Heart right ventricle (tissue), 16 donors: ENCODE results near the gene AMOT. TPM values are rescaled to one million over a fixed set of nuclear protein-coding genes. Genes with fewer than 3 reads are reported as not detected.

Experiments used
- ATAC-seq, 8 donors: fragments of 200-7000 bp; cut with Tn5 transposase; one replicate each; pipeline ENCODE4 v1.9.1; 2020; ENCODE audit warnings: mild to moderate bottlenecking in 8 of 8, moderate library complexity in 8 of 8, moderate number of reproducible peaks in 1 of 8
- DNase-seq, 2 donors: peaks; one replicate each; pipeline ENCODE4 v3.0.0-alpha.2; 2020
- H3K27ac ChIP-seq, 10 donors: fragments of 200-600 bp; sonication (generic) in 2 of 10; one replicate each; pipeline versions ENCODE4 v1.5.0 to v1.8.0; 2020 to 2022; ENCODE audit warnings: mild to moderate bottlenecking in 3 of 10
- H3K27me3 ChIP-seq, 7 donors: fragments of 200-600 bp; one replicate each; pipeline ENCODE4 v1.8.0; 2021 to 2022; ENCODE audit warnings: mild to moderate bottlenecking in 2 of 7
- H3K36me3 ChIP-seq, 9 donors: fragments of 200-600 bp; sonication (generic) in 1 of 9; one replicate each; pipeline versions ENCODE4 v1.5.0 to v1.8.0; 2020 to 2022; ENCODE audit warnings: mild to moderate bottlenecking in 2 of 9
- H3K4me1 ChIP-seq, 9 donors: fragments of 200-600 bp; sonication (generic) in 1 of 9; one replicate each; pipeline versions ENCODE4 v1.5.0 to v1.8.0; 2020 to 2022; ENCODE audit warnings: mild to moderate bottlenecking in 4 of 9
- H3K4me3 ChIP-seq, 10 donors: fragments of 200-600 bp; sonication (generic) in 2 of 10; one replicate each; pipeline versions ENCODE4 v1.5.0 to v1.8.0; 2020 to 2022; ENCODE audit warnings: mild to moderate bottlenecking in 7 of 10, moderate library complexity in 2 of 10
- H3K9me3 ChIP-seq, 11 donors: fragments of 200-600 bp in 10 of 11; sonication (generic) in 2 of 11; one replicate each; pipeline versions ENCODE4 v1.5.0 to v1.8.0; 2013 to 2022; ENCODE audit warnings: mild to moderate bottlenecking in 2 of 11, control low read depth in 1 of 11, moderate library complexity in 1 of 11
- WGBS, 2 donors: extraction: QIAGEN DNeasy Blood & Tissue Kit; methylation state at CpG; one replicate each; pipeline ENCODE4 v1.1.7; 2013; ENCODE audit warnings: inconsistent platforms in 1 of 2; 5-methylcytosine and 5-hydroxymethylcytosine counted together
- intact Hi-C, 10 donors: fragments of 100-400 bp; cut with DNase I; formaldehyde crosslinking; loops; one replicate each; pipeline versions ENCODE4 v1.11.1 to v1.14.2; 2022
- polyA plus RNA-seq, 2 donors: library from polyadenylated mRNA; stranded (reverse); fragments of 200-250 nt; gene quantifications; one replicate each; pipeline ENCODE4 v1.2.3, GENCODE V29; 2013
- total RNA-seq, 10 donors: library from RNA; stranded (reverse); fragmentation: NEBNext Ultra II Directional in 3 of 10; extraction: Animal tissue kit (Norgen Biotek cat#: 25700) in 3 of 10; gene quantifications; one replicate each; pipeline versions ENCODE4 v1.2.1 to v1.2.4, GENCODE V29; 2021 to 2023
- TF ChIP-seq, protein P1 (sequence below), 9 donors: fragments of 200-600 bp; sonication (generic) in 2 of 9; IDR thresholded peaks; one replicate each; pipeline versions ENCODE4 v1.5.0 to v1.8.0; 2021 to 2022; ENCODE audit warnings: antibody characterized with exemption in 9 of 9, mild to moderate bottlenecking in 5 of 9, moderate library complexity in 1 of 9
- donor health status: Arrhythmogenic right ventricular cardiomyopathy.
- donor health status: ischemic (EF 13 %, LVEDD 7.1; RV severe dilation, severe dysfunction).
- donor health status: healthy with polysubstance abuse.
- donor health status: DM: no; HTN: yes; CAD: no.
- donor health status: DM: no; HTN: no; CAD: no.
- donor health status: ischemic (EF 25% LVEDD 6.9; RV normal size, moderate dysfunction).
- donor health status: ischemic (EF 25% LVEDD 5.7; RV mildly dilated, moderate dysfunction).
- donor health status: healthy.
- donor health status: DM: yes; HTN: yes; CAD: no.
- donor health status: Ischemic cardiomyopathy.
- donor health status: ischemic (EF 35%, LVEDD 5.7; RV mildly dilated, moderate dysfunction).
- donor health status: nonischemic (EF 11% LVEDD 7.7; RV severe dilation, severe dysfunction).
- donor health status: DM: yes; HTN: yes; CAD: no.
- donor health status: PGD.
- donor health status: ischemic (EF 29% LVEDD 5.4; RV normal size, mild dysfunction).
- donor health status: nonischemic (EF 23%, LVEDD 6.1; RV moderate dilation, normal function).

The AMOT gene
- total and polyA plus RNA-seq, 12 donors = 0.62 to 10.8 (median 6.1) TPM

DNA sequence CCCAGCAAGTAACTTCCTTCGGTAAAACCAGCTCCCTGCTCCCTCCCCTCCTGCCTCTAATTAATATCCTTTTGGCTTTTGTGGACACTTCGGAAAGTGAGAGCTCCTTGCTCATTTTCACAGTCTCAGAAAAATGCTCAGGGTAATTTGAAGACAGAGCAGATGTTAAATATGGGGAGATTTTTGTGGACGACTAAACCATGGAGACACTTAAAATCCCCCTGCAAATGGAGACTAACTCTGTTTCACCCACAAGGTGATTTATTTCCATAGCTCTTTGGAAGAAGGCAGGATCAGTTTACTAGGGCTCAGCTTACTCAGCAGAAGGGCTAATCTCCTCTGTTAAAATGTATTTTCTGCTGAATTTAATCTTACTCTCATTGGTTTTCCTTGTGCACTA is 12.2 kb upstream of the AMOT start:
- 68 to 69% methylated on average over 3 of the region's 3 CpGs for WGBS, 2 donors
- no peak for DNase-seq
- Histone ChIP-seq H3K27ac (no peak overlapping the region), H3K4me3 (no peak overlapping the region), H3K9me3 (no peaks in the 10 kb centered on the region), H3K27me3 (peaks cover 0 to 66% (median 0%) of the 10 kb centered on the region in 7 donors), H3K36me3 (no peaks in the 10 kb centered on the region), H3K4me1 (peaks cover 0 to 6% (median 0%) of the 10 kb centered on the region in 9 donors)
- ATAC-seq = no peak
- intact Hi-C loops = no loop called here
- TF ChIP-seq, protein P1, sequence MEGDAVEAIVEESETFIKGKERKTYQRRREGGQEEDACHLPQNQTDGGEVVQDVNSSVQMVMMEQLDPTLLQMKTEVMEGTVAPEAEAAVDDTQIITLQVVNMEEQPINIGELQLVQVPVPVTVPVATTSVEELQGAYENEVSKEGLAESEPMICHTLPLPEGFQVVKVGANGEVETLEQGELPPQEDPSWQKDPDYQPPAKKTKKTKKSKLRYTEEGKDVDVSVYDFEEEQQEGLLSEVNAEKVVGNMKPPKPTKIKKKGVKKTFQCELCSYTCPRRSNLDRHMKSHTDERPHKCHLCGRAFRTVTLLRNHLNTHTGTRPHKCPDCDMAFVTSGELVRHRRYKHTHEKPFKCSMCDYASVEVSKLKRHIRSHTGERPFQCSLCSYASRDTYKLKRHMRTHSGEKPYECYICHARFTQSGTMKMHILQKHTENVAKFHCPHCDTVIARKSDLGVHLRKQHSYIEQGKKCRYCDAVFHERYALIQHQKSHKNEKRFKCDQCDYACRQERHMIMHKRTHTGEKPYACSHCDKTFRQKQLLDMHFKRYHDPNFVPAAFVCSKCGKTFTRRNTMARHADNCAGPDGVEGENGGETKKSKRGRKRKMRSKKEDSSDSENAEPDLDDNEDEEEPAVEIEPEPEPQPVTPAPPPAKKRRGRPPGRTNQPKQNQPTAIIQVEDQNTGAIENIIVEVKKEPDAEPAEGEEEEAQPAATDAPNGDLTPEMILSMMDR (IDR thresholded peaks at IDR 0.05) = no peak

DNA sequence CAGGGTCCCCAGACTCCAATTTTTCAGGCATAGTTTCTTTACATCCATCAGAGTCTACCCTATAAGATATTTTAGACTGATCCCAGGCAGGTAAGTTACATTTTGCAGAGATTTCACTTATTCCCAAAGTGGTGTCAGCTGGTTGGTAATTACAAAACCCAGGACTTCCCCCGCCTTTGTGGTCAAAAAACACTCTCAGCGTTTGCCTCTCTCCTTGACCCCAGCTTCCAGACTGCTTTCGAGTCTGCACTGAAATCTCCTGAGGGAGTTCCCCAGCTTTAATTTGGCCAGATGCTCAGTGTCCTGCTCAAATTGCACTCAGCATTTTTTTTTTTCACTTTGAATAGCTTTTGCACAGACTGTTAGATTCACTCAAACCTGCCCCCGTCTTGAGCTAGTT is 11.2 kb upstream of the AMOT start:
- Histone ChIP-seq H3K4me3 (no peak overlapping the region), H3K36me3 (no peaks in the 10 kb centered on the region), H3K4me1 (peaks cover 0 to 6% (median 0%) of the 10 kb centered on the region in 9 donors), H3K27ac (no peak overlapping the region), H3K27me3 (peaks cover 0 to 61% (median 0%) of the 10 kb centered on the region in 7 donors), H3K9me3 (no peaks in the 10 kb centered on the region)
- WGBS, 2 donors = 28 to 34% methylated on average over 4 of the region's 4 CpGs
- ATAC-seq = peak in 7 of 8 donors; percentile 35 to 65 (median 51)
- intact Hi-C loops = no loop called here
- TF ChIP-seq, protein P1 (IDR thresholded peaks at IDR 0.05) = no peak
- DNase-seq = peak in 1 of 2 donors; percentile 22

DNA sequence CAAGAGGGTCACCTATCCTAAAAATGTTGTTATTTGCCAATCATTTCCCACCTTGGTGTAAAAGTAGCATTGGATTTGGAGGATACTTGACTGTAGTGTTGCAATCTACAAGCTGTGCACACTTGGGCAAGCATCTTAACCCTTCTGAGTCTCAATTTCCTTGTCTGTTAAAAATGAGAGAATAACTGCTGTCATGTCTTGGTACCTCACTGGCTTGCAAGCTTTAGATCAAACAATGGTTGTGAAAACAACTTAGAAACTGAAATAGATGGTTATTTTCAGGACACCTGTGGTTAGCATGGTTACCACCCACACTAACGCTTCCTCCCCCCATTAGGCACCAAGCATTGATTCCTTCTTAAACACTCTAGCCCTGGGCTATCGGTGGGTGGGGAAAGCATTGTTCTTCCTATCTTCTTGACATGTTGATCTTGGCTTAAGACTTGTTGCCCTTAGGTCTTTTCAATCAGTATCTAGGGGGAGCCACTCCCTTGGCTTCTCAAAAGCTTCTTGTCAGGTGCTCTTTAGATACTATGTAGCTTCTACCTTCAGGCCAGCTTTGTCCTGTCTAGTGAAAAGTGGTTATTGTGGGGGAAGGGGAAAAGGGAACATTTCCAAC is 10.6 kb upstream of the AMOT start:
- TF ChIP-seq, protein P1 (IDR thresholded peaks at IDR 0.05) = no peak
- Histone ChIP-seq H3K9me3 (no peaks in the 10 kb centered on the region), H3K27me3 (peaks cover 0 to 56% (median 0%) of the 10 kb centered on the region in 7 donors), H3K4me3 (no peak overlapping the region), H3K27ac (no peak overlapping the region), H3K36me3 (no peaks in the 10 kb centered on the region), H3K4me1 (peaks cover 0 to 6% (median 0%) of the 10 kb centered on the region in 9 donors)
- no peak for DNase-seq
- intact Hi-C loops = no loop called here
- 39 to 52% methylated on average over 2 of the region's 2 CpGs for WGBS, 2 donors
- ATAC-seq = no peak

DNA sequence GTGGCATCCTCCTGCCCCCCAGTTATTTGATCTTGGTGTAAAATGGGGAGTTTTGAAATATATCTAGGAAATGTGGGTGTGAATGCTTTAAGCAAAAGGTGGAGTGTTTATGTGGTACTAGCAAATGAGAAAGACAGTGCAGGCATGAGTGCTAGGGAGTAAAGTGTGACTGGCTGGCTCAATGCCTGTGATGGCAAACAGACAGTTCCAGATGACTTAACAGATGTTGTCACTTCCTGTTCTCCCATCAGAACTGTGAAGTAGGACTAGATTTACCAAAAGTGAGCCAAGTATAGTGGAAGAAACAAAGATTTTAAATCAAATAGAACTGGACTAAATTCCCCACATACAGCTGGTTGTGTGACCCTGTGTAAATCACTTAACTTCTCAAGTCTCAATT is 8.4 kb upstream of the AMOT start:
- H3K4me1 ChIP-seq = peaks cover 0 to 6% (median 0%) of the 10 kb centered on the region in 9 donors
- ATAC-seq = peak in 3 of 8 donors; percentile 47 to 63 (median 62)
- H3K36me3 ChIP-seq = no peaks in the 10 kb centered on the region
- TF ChIP-seq, protein P1 (IDR thresholded peaks at IDR 0.05) = no peak
- no peaks in the 10 kb centered on the region for H3K9me3 ChIP-seq
- no peak overlapping the region for H3K4me3 ChIP-seq
- intact Hi-C loops = no loop called here
- H3K27ac ChIP-seq = no peak overlapping the region
- peaks cover 0 to 51% (median 0%) of the 10 kb centered on the region in 7 donors for H3K27me3 ChIP-seq
- peak in 1 of 2 donors; percentile 14 for DNase-seq
